ENCODE results near the gene TCF3.

Gene TCF3

GRCh38 chr19:1609103-1609396 lies 43.4 kb downstream of the TCF3 start:
- no peak for DNase-seq

- no peak for DNase-seq
Measured at GRCh38 chr19:1608359-1609102, 43.9 kb downstream of the TCF3 start.

GRCh38 chr19:1606138-1606651 lies 46.2 kb downstream of the TCF3 start:
- no peak for DNase-seq

GRCh38 chr19:1605236-1606137 lies 46.9 kb downstream of the TCF3 start, which contains the start of gene UQCR11:
Gene UQCR11, minus strand, starts transcription at chr19:1605462. Its CDS starts 53 bp downstream, at chr19:1605409.
- peak; percentile 97 for DNase-seq

- DNase-seq: no peak
Measured at GRCh38 chr19:1602091-1602707, 50.2 kb downstream of the TCF3 start.

- no peak for DNase-seq
Measured at GRCh38 chr19:1601613-1602064, 50.8 kb downstream of the TCF3 start.

GRCh38 chr19:1599460-1599846 lies 53.0 kb downstream of the TCF3 start:
- DNase-seq: no peak

GRCh38 chr19:1598777-1599459 lies 53.5 kb downstream of the TCF3 start:
- DNase-seq: no peak

- DNase-seq: no peak
Measured at GRCh38 chr19:1593501-1593772, 59.0 kb downstream of the TCF3 start.

GRCh38 chr19:1592755-1593500 lies 59.5 kb downstream of the TCF3 start, which contains the start of gene MBD3:
Gene MBD3, minus strand, starts transcription at chr19:1592865. Its CDS starts 234 bp downstream, at chr19:1592631.
- DNase-seq: peak; percentile 96

GRCh38 chr19:1592024-1592754 lies 60.2 kb downstream of the TCF3 start:
- DNase-seq: peak; percentile 94

GRCh38 chr19:1591421-1592023 lies 60.9 kb downstream of the TCF3 start:
- DNase-seq: peak; percentile 30

- DNase-seq: peak; percentile 65
Measured at GRCh38 chr19:1590641-1591397, 61.6 kb downstream of the TCF3 start.

- no peak for DNase-seq
Measured at GRCh38 chr19:1587872-1588271, 64.5 kb downstream of the TCF3 start.

- no peak for DNase-seq
Measured at GRCh38 chr19:1585243-1585580, 67.2 kb downstream of the TCF3 start.

GRCh38 chr19:1584500-1585242 lies 67.7 kb downstream of the TCF3 start:
- no peak for DNase-seq

GRCh38 chr19:1582201-1582600 lies 70.2 kb downstream of the TCF3 start:
- DNase-seq: no peak

- no peak for DNase-seq
Measured at GRCh38 chr19:1580957-1581356, 71.5 kb downstream of the TCF3 start.

GRCh38 chr19:1580382-1580781 lies 72.0 kb downstream of the TCF3 start:
- no peak for DNase-seq

- DNase-seq: no peak
Measured at GRCh38 chr19:1579222-1579621, 73.2 kb downstream of the TCF3 start.
